Measurements from ENCODE around the gene WWOX.

WWOX gene

DNA sequence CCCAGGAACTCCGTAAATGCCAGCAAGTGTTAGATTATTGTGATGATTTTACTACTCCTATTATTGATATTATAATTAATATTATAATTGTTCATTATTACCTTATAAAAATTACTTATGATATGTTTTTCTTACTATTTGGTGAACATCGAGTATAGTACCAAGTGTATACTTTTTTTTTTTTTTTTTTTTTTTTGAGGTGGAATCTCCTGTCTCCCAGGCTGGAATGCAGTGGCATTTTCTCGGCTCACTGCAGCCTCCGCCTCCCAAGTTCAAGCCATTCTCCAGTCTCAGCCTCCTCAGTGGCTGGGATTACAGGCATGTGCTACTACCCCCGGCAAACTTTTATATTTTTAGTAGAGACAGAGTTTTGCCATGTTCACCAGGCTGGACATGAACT, 347.0 kb downstream of the WWOX start:
- no peak for DNase-seq

DNA sequence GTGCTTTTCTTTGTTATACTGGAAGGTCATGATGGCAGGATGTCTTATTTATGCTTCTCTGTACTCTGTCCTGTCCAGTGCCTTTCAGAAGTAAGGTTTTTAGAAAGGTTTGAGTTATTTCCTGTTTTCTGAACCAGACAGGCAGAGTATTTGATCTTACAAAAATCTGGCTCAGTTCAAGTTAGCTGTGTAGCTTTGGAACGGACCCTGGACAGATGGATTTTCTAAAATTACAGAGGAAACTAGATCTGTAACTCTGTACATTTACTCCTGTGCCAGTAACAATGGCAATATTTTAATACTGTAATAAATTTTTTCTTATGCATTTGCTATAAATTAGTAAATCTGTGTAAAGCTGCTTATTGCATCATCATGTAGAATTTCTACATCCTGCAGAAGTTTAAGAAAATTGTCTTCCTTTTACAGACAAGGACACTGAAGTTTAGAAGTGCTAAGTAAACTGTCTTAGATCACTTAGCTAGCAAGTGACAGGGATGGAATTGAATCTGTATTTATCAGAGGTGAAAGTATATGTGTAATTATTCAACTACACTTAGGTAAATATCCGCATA, 347.6 kb downstream of the WWOX start:
- no peak for DNase-seq

DNA sequence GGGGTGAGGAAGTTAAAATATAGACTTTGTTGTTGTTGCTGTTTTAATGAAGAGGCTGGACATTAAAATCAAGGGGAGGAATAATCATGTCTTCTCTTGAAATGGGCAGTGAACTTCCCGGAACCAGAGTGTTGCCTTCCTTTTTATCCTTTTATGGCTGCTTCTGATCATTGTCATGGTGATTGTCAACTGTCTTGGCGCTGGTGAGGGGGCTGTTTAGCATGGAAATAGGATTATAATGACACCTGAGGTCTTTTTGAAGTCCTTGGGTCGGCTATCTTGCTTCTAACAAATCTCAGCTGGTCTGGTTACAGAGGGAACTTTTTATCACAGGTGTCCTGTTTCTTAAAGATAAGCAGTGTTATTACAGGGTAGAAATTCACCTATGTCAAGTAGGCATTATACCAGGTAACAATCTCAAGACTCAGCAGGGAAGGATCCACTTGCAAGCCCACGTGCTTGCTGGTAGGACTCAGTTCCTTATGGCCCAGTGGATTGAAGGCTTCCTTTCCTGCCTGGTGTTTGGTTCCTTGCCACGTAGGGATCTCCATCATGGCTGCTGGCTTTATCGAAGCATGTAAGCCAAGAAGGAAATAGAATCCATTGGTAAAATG, 349.3 kb downstream of the WWOX start:
- DNase-seq: no peak

GRCh38 chr16:78450255-78450654, 350.8 kb downstream of the WWOX start:
- DNase-seq: no peak

- DNase-seq: no peak
These were observed 352.6 kb downstream of the WWOX start for GRCh38 chr16:78452025-78452555.

DNA sequence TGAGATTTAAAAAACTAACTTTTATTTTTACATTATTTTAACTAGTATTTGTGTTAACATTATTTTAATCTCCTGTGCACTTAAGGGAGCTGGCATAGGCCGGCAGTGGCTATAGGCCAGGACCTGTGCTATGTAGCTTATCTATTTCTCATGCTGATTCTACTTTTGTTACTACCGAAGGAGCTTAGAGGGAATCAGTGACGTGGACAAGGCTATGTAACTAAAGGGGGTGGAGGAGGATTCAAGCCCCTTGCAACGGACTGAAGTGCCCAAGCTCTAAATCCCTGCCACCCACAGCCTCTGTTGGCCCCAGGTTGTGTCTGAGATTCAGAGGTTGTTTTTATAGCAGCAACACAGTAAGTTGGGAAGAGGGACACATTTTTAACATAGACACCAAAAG, 356.4 kb downstream of the WWOX start:
- no peak for DNase-seq

GRCh38 chr16:78458588-78458987, 359.1 kb downstream of the WWOX start:
- no peak for DNase-seq

GRCh38 chr16:78460428-78460827, 361.0 kb downstream of the WWOX start:
- no peak for DNase-seq

GRCh38 chr16:78461087-78461486, 361.6 kb downstream of the WWOX start:
- no peak for DNase-seq

DNA sequence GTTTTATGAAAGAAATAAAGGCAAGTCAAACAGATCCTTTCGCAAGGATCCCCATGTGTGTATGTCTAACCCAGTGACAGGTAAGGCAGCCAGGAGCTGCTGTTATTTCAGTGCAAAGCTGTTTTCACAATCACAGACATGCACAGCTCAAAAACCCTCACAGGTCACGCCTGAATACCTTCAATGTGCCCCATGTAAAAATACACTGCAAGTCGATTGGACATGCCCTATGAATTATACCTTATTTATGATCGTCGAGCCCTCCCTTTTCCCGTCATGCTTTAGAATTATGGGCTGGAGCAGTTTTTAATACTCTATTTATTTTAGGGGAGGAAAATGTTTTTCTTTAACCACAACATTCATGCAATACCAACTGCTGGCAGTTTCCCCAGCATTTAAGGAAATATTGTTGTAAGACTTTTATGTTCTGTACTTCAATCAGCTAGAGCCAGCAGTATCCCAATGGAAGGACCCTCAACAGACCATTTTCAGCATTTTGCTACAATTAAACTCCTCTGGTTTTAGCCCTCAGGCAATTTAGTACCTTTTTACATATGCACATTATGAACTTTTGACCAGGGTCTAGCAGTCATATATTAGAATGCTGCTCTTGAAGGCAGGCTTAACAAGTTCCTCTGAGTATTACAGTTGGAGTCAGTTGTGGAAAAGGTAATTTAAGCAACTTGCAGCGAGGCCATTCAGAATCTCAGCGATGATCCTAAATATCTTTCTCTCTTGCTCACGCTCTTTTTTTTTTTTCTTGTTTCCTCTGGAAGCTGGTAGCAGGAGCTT, 362.2 kb downstream of the WWOX start:
- DNase-seq: no peak

DNA sequence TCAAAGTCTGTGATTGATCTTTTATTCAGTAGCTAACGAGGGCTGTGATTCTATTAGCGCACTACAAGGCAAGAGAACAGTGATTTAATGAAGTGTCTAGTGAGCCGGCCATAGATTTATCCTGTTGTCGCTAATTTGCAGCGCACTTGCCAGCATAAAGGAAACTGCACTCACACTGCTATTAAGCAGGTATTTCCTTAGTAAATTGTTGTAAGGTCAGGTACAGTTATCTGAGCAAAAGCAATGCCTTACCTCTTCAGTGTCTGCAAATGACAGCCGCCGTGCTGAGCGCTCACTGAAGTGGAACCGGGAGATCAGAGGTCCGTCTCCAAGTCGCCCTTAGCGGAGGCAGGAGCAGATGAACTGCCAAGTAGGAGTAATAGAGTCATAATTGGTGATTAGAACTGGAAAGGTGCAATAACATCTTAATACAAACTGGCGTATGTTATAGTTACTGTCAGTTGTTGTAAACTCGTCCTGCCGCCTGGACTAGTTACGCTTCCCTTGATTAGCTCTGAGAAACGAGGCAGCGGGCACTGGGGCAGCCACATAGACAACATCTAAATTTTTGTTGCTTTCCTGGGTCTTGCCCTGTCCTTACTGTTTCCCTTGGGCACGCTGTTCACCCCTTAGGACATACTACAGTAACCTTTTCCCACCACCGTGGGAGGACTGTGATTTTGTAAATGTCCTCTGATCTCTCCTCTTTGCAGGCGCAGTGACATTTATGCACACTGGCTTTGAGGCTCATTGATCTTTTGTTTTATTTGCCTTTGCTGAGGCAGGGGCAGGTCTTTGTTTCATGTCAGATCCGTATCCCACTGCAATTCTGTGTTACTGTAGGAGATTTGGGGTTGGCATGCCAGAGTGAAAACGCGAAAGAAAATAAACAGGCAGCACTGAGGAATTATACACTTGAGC, 363.1 kb downstream of the WWOX start:
- no peak for DNase-seq

DNA sequence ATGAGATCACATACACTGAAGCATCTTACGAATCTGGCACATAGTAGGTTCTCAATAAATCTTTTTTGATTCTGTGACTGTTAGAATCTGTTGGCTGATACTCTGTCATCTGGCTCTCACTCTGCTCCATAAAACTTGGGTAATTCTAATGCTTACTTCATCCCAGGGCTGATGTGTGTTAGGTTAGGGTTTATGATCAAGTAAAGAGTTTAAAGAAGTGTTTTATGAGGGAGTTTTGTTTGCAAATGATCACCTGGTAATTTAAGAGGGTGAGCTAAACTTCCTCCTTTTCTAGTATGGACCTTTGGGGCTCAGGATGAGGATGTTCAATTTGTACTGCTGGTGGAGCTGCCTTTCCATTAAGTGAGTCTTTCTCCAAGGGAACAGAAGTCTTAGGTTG, 364.1 kb downstream of the WWOX start:
- DNase-seq: no peak

GRCh38 chr16:78464833-78465232, 365.4 kb downstream of the WWOX start:
- DNase-seq: no peak

DNA sequence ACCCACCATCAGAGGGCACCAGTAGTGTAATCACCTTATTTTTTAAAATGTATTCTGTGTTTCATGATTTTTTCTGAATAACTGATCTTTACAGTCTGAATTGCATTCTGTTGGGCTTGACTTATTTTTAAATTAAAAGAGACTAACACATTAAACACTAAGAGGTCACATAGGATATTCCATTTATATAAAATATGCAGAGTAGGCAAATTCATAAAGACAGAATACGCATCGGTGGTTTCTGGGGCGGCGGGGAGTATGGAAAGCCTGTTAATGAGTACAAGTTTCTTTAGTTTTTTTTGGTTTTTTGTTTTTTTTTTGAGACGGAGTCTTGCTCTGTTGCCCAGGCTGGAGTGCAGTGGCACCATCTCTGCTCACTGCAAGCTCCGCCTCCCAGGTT, 366.3 kb downstream of the WWOX start:
- no peak for DNase-seq

DNA sequence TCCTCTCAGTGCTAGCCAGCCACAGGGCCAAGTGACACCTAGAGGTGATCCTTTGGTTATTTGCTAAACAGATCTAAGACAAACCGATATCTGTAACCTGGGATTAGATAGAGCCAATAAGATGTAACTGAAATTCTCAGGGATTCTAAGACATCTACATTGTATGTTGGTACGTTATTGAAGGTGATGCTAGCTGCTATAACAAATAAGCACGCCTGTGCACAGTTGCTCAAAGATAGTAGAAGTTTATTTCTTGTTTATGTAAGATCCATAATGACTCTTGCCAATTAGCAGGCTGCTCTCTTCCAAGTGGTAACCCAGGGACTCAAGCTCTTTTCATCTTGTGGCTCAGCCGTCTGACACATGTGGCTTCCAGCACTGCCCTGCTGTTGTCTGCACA, 370.3 kb downstream of the WWOX start:
- no peak for DNase-seq

DNA sequence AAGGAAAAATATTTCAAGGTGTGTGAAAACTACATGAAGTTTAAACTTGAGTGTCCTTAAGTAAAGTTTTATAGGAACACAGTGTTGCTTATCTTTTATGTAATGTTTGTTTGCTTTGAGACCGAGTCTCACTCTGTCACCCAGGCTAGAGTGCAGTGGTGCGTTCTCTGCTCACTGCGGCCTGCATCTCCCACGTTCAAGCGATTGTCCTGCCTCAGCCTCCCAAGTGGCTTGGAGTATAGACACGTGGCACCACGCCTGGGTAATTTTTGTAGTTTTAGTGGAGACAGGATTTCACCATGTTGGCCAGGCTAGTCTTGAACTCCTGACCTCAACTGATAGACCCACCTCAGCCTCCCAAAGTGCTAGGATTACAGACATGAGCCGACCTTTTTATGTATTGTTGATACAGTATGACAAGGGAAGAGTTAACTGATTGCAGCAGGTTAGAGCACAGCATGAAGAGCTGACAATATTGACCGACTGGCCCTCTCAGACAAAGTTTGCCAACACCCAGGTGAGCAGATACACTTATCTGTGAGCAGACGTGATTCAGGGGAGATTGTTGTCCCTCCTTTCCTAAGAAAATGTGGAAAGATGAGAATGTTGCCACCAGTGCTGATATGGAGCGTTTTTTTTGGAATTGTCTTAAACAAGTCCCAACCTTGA, 373.7 kb downstream of the WWOX start:
- DNase-seq: no peak

GRCh38 chr16:78474762-78475161, 375.3 kb downstream of the WWOX start:
- no peak for DNase-seq

GRCh38 chr16:78476615-78477014, 377.2 kb downstream of the WWOX start:
- DNase-seq: no peak

GRCh38 chr16:78478267-78478861, 378.9 kb downstream of the WWOX start:
- no peak for DNase-seq

- DNase-seq: no peak
These were observed 380.3 kb downstream of the WWOX start for GRCh38 chr16:78479723-78480122.

- no peak for DNase-seq
These were observed 381.1 kb downstream of the WWOX start for GRCh38 chr16:78480588-78480987.

Data from NK-92 treated with Interleukin-12 subunit alpha and Interleukin-12 subunit beta, amount 100 ng/mL, for 24 hours (cell line).